Lung (tissue), 12 donors: Measurements from ENCODE around the gene ELF1. TPM values are rescaled to one million over a fixed set of nuclear protein-coding genes. Genes with fewer than 3 reads are reported as not detected.

Source experiments
- ATAC-seq: fragments of 200-7000 bp; cut with Tn5 transposase; one replicate; pipeline ENCODE4 v1.9.1; 2020; ENCODE audit warnings: moderate number of reproducible peaks; ENCODE audit not compliant: insufficient read depth, low FRiP score
- DNase-seq, 3 donors: peaks; one replicate each; pipeline ENCODE4 v3.0.0-alpha.2; 2013 to 2017
- H3K27ac ChIP-seq, 2 donors: one replicate each; pipeline ENCODE4 v1.5.1; 2013; ENCODE audit warnings: mild to moderate bottlenecking in 2 of 2, moderate library complexity in 2 of 2, control low read depth in 1 of 2, inconsistent platforms in 1 of 2, low read depth in 1 of 2, low read length in 1 of 2
- H3K27me3 ChIP-seq, 3 donors: one replicate each; pipeline ENCODE4 v1.5.1; 2013; ENCODE audit warnings: low read length in 2 of 3; ENCODE audit not compliant: control insufficient read depth in 3 of 3, insufficient read depth in 3 of 3
- H3K36me3 ChIP-seq, 4 donors: one replicate each; pipeline ENCODE4 v1.5.1; 2013; ENCODE audit warnings: low read length in 4 of 4, mild to moderate bottlenecking in 1 of 4, moderate library complexity in 1 of 4; ENCODE audit not compliant: control insufficient read depth in 4 of 4, insufficient read depth in 4 of 4
- H3K4me1 ChIP-seq, 5 donors: one replicate each; pipeline ENCODE4 v1.5.1; 2013; ENCODE audit warnings: low read length in 5 of 5, mild to moderate bottlenecking in 2 of 5, moderate library complexity in 1 of 5; ENCODE audit not compliant: control insufficient read depth in 5 of 5, insufficient read depth in 5 of 5
- H3K4me3 ChIP-seq: one replicate; pipeline ENCODE4 v1.5.1; 2013; ENCODE audit warnings: mild to moderate bottlenecking, control low read depth, moderate library complexity
- H3K9ac ChIP-seq, 2 donors: one replicate each; pipeline ENCODE4 v1.5.1; 2013; ENCODE audit warnings: low read length in 2 of 2, control low read depth in 1 of 2; ENCODE audit not compliant: insufficient read depth in 1 of 2
- H3K9me3 ChIP-seq, 4 donors: one replicate each; pipeline ENCODE4 v1.5.1; 2013; ENCODE audit warnings: low read length in 3 of 4, mild to moderate bottlenecking in 1 of 4, moderate library complexity in 1 of 4; ENCODE audit not compliant: control insufficient read depth in 4 of 4, insufficient read depth in 3 of 4
- CTCF ChIP-seq: IDR thresholded peaks from 2 replicates; pipeline ENCODE4 v1.5.1; 2012; ENCODE audit warnings: mild to moderate bottlenecking; ENCODE audit errors: control extremely low read depth, extremely low read depth
- WGBS, 2 donors: extraction: QIAGEN DNeasy Blood & Tissue Kit; methylation state at CpG; one replicate each; pipeline ENCODE4 v1.1.7; 2013; 5-methylcytosine and 5-hydroxymethylcytosine counted together
- polyA plus RNA-seq, 2 donors: library from polyadenylated mRNA; stranded (reverse); fragments of 200-250 nt; gene quantifications; one replicate each; pipeline ENCODE4 v1.2.1, GENCODE V29; 2013
- total RNA-seq, 2 donors: library from RNA; depleted of rRNA in 1 of 2; stranded (reverse); fragments of >200 nt in 1 of 2; gene quantifications; one replicate each; pipeline ENCODE4 v1.2.1, GENCODE V29; 2014 to 2021
- donor health status: control.
- donor health status: control.
- donor health status: Bipolar disorder and iron deficiency.
- donor health status: healthy.
- donor health status: DM: yes; HTN: yes; CAD: no.

ELF1 gene
- total and polyA plus RNA-seq, 4 donors, result 10.8 to 107 (median 63.6) TPM

DNA sequence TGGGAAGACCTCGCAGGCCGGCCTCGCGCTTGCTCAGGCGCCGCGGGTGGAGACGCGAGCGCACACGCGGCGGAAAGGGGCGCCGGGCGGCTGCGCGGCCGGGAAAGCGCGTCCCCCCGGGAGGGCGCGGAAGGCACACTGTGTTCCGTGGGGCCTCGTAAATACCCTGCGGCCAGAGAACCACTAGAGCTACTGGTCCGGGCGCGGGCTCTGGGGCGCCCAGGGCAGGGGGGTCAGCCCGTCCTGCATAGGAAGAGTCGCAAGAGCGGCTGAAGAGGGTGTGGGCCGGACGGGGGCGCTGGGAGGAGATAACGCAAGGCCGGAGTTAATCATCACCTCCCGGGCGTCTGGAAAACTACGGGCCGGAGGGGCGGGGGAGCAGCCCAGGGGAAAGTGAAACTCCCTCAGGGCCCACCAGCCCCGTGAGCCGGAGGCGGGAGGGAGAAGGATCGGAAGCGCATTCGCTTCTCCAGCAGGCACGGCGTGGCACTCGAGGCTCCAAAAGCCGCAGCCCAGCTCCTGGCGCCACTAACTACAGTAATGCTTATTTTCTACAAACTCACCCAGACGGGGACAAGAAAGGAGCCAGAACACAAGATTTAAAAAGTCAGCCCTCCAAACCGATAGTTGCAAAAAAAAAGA lies 41.1 kb upstream of the ELF1 start:
- Histone ChIP-seq H3K36me3 (peaks cover 0 to 22% (median 4%) of the 10 kb centered on the region in 4 donors), H3K9ac (peak overlapping the region; percentile 94), H3K4me3 (peak overlapping the region; percentile 87), H3K9me3 (no peaks in the 10 kb centered on the region), H3K27me3 (no peaks in the 10 kb centered on the region), H3K27ac (peak overlapping the region; percentile 98), H3K4me1 (peaks cover 5 to 21% (median 11%) of the 10 kb centered on the region in 5 donors)
- DNase-seq (peak; percentile 88 to 94 (median 92)), ATAC-seq (peak; percentile 72)
- no peak for TF ChIP-seq CTCF
- 1% methylated on average over 57 of the region's 57 CpGs for WGBS, 2 donors

GRCh38 chr13:41059456-41060081 lies 40.5 kb upstream of the ELF1 start:
- peaks cover 0 to 19% (median 4%) of the 10 kb centered on the region in 4 donors for H3K36me3 ChIP-seq
- H3K9ac ChIP-seq, result peak overlapping the region; percentile 94
- no peak for TF ChIP-seq CTCF
- ATAC-seq (no peak), DNase-seq (peak in 1 of 3 donors; percentile 52)
- peak overlapping the region; percentile 98 for H3K27ac ChIP-seq
- no peaks in the 10 kb centered on the region for H3K27me3 ChIP-seq
- H3K4me1 ChIP-seq, result peaks cover 5 to 25% (median 11%) of the 10 kb centered on the region in 5 donors
- H3K9me3 ChIP-seq, result no peaks in the 10 kb centered on the region
- peak overlapping the region; percentile 87 for H3K4me3 ChIP-seq
- WGBS, 2 donors, result 2% methylated on average over 15 of the region's 15 CpGs

GRCh38 chr13:41058295-41059070 lies 39.4 kb upstream of the ELF1 start:
- TF ChIP-seq CTCF, result no peak
- Histone ChIP-seq H3K4me3 (no peak overlapping the region), H3K4me1 (peaks cover 5 to 31% (median 11%) of the 10 kb centered on the region in 5 donors), H3K9ac (peak overlapping the region in 1 of 2 donors; percentile 94), H3K27me3 (no peaks in the 10 kb centered on the region), H3K36me3 (peaks cover 0 to 12% (median under 1%) of the 10 kb centered on the region in 4 donors), H3K9me3 (no peaks in the 10 kb centered on the region), H3K27ac (peak overlapping the region; percentile 18 to 98)
- DNase-seq (no peak), ATAC-seq (no peak)
- 84 to 87% methylated on average over 18 of the region's 18 CpGs for WGBS, 2 donors
